Mesendoderm (in vitro differentiated cells): ENCODE data around the gene ATMIN. TPM values are rescaled to one million over a fixed set of nuclear protein-coding genes. Genes with fewer than 3 reads are reported as not detected.

Source experiments
- small RNA-seq: library from polyadenylated mRNA; stranded (forward); fragments of <200 nt; extraction: miRNeasy Mini kit (QIAGEN cat#:217004); gene quantifications from one replicate; pipeline ENCODE3, GENCODE V24; 2013; ENCODE audit not compliant: insufficient read depth

Gene ATMIN

Small RNA genes within 50 kb of the gene (small RNA-seq; reads per million reads assigned to genes)
- gene AC092718.3, result not detected
